HS-5 (cell line): ENCODE data around the gene SUGCT.

Source experiments
- DNase-seq: peaks from one replicate; pipeline ENCODE4 v3.0.0-alpha.2; 2012; ENCODE audit warnings: low read depth

The SUGCT gene

GRCh38 chr7:40827222-40828085 lies 692.6 kb downstream of the SUGCT start:
- no peak for DNase-seq

GRCh38 chr7:40828686-40829600 lies 694.1 kb downstream of the SUGCT start:
- no peak for DNase-seq

- DNase-seq = no peak
Observed at GRCh38 chr7:40833191-40833887, 698.5 kb downstream of the SUGCT start.

- DNase-seq = no peak
Observed at GRCh38 chr7:40833888-40834234, 699.1 kb downstream of the SUGCT start.

- peak; percentile 54 for DNase-seq
Observed at GRCh38 chr7:40836218-40836617, 701.4 kb downstream of the SUGCT start.

GRCh38 chr7:40839881-40840280 lies 705.1 kb downstream of the SUGCT start:
- DNase-seq = no peak

GRCh38 chr7:40840990-40841389 lies 706.2 kb downstream of the SUGCT start:
- DNase-seq = no peak

GRCh38 chr7:40842641-40843040 lies 707.8 kb downstream of the SUGCT start:
- DNase-seq = no peak

- no peak for DNase-seq
Observed at GRCh38 chr7:40843338-40843985, 708.7 kb downstream of the SUGCT start.

- no peak for DNase-seq
Observed at GRCh38 chr7:40845943-40846342, 711.1 kb downstream of the SUGCT start.

- no peak for DNase-seq
Observed at GRCh38 chr7:40847921-40848320, 713.1 kb downstream of the SUGCT start.

GRCh38 chr7:40848541-40849221 lies 713.9 kb downstream of the SUGCT start:
- DNase-seq = no peak

GRCh38 chr7:40850017-40850416 lies 715.2 kb downstream of the SUGCT start:
- no peak for DNase-seq

GRCh38 chr7:40851001-40851400 lies 716.2 kb downstream of the SUGCT start:
- no peak for DNase-seq

GRCh38 chr7:40859076-40859475 lies 724.3 kb downstream of the SUGCT start:
- no peak for DNase-seq

GRCh38 chr7:40859965-40860543 lies 725.2 kb downstream of the SUGCT start:
- no peak for DNase-seq

GRCh38 chr7:40865441-40866233 lies 730.8 kb downstream of the SUGCT start:
- no peak for DNase-seq

GRCh38 chr7:40866601-40867000 lies 731.8 kb downstream of the SUGCT start:
- DNase-seq = no peak

GRCh38 chr7:40870108-40870507 lies 735.3 kb downstream of the SUGCT start:
- no peak for DNase-seq

- DNase-seq = no peak
Observed at GRCh38 chr7:40873248-40873647, 738.4 kb downstream of the SUGCT start.
